AG09319 (cell line): ENCODE measurements around the gene APBB1IP.
"Not testable (repeated sequence)": the region's sequence is repeated elsewhere in the genome, so short reads cannot be mapped to it uniquely, and the experiment has no call there.

Experiments
- DNase-seq: peaks from one replicate; pipeline ENCODE4 v3.0.0-alpha.2; 2010; ENCODE audit warnings: low read depth; ENCODE audit errors: extremely low read depth
- TF ChIP-seq, protein P1 (sequence below): IDR thresholded peaks from 2 replicates; pipeline ENCODE4 v1.5.1; 2011; ENCODE audit warnings: low read depth, mild to moderate bottlenecking, inconsistent platforms, low read length, moderate library complexity

APBB1IP gene, protein sequence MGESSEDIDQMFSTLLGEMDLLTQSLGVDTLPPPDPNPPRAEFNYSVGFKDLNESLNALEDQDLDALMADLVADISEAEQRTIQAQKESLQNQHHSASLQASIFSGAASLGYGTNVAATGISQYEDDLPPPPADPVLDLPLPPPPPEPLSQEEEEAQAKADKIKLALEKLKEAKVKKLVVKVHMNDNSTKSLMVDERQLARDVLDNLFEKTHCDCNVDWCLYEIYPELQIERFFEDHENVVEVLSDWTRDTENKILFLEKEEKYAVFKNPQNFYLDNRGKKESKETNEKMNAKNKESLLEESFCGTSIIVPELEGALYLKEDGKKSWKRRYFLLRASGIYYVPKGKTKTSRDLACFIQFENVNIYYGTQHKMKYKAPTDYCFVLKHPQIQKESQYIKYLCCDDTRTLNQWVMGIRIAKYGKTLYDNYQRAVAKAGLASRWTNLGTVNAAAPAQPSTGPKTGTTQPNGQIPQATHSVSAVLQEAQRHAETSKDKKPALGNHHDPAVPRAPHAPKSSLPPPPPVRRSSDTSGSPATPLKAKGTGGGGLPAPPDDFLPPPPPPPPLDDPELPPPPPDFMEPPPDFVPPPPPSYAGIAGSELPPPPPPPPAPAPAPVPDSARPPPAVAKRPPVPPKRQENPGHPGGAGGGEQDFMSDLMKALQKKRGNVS

DNA sequence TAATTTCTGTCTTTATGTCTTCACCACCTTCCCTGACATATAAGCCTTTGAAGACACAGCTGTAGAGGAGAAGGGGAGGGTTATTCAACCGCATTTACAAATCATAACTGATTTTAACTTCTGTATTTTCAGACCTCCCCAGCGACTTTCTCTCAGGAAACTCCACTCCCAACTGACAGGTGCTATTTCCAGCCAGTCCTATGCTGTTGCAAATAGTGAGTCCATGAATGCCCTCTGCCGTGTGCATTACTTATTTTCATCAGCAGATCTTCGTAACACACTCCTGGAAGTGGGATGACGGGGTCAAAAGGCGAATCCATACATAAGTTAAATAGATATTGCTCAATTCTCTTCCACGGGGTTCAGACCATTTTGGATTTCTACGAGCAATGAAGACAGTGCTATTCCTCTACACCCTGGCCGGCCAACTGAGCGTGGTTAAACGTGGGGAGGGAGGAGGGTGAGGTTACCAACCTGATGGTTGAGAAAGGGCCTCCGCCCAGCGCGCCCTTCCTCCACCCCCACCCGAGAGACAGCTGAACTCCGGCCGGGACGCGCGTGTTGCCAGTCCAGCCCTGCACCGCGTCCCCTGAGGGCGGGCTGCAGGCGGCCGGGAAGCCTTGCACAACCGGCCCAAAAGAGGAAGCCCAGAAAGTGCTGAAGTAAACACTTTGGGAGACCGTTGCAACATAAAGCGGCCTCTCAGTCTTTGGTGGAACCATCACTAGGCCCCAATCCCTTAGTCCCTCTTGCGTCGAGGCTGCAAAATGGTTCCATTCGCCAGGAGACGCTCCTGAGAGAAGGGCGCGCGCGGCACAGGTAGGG, at the start of gene APBB1IP:
TSS of gene APBB1IP (plus strand) at position 705 of the 825 bp plus-strand sequence. CDS start 53,986 bp downstream, outside the sequence.
- TF ChIP-seq, protein P1, sequence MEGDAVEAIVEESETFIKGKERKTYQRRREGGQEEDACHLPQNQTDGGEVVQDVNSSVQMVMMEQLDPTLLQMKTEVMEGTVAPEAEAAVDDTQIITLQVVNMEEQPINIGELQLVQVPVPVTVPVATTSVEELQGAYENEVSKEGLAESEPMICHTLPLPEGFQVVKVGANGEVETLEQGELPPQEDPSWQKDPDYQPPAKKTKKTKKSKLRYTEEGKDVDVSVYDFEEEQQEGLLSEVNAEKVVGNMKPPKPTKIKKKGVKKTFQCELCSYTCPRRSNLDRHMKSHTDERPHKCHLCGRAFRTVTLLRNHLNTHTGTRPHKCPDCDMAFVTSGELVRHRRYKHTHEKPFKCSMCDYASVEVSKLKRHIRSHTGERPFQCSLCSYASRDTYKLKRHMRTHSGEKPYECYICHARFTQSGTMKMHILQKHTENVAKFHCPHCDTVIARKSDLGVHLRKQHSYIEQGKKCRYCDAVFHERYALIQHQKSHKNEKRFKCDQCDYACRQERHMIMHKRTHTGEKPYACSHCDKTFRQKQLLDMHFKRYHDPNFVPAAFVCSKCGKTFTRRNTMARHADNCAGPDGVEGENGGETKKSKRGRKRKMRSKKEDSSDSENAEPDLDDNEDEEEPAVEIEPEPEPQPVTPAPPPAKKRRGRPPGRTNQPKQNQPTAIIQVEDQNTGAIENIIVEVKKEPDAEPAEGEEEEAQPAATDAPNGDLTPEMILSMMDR = no peak
- peak; percentile 60 for DNase-seq

DNA sequence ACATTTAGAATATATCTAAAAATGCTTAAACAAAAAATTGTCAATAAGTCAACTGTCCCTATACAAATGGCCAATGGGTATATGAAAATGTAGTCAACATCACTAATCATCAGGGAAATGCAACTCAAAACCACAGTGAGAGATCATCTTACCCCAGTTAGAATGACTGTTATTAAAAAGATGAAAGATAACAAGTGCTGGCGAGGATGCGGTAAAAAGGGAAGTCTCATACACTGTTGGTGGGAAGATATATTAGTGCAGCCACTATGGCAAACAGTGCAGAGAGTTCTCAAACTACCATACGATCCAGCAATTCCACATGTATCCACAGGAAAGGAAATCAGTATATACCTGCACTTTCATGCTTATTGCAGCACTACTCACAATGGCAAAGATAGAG, 48.6 kb upstream of the APBB1IP start:
- TF ChIP-seq, protein P1 = no peak

DNA sequence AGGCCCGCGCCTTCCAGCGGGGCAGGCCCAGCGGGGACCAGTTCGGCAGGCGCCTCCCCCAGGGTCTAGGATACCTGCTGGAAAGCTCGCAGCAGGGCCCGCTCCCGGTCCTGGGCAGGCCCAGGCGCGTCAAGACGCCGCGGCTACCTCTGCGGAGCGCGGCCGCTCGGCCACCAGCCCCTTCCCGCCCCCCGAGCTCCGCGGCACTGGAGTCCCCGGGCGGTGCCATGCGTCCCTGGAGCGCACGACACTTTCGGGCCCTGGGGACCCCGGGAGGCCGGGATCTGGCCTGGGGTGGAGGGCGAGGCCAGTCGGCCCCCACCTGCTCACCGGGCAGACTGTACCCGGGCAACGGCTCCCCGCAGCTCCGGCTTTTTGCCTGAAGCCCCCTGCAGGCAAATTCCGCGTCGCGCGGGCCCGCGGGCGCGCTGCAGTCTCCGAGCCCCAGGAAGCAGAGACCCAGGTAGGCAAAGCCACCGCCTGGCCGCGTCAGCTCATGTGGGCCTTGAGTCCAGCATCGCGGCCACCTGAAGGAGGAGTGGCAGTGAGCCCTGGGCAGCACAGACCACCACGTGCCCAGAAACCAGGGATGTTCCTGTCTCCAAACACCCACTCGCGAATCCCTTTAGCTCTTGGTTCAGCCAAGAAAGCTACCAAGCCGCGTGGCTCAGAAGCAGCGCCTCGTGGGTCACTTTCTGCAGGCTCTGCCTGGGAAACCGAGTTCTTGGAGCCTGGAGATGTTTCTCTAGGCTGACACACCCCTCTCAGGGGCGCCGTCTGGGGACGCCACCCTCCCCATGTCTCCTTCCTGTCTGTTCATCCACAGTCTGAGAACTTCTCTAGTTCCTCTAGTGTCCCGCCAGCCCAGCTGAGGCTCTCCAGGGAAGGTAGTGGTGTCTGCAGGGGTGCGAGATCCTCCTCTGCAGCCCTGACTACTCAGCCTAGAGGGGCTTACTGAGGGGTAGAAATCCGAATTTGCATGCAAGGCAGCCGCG, 46.1 kb upstream of the APBB1IP start:
- TF ChIP-seq, protein P1 = no peak
- no peak for DNase-seq

More for the DNA sequence above, 48.6 kb upstream of the APBB1IP start:
- no peak for DNase-seq

DNA sequence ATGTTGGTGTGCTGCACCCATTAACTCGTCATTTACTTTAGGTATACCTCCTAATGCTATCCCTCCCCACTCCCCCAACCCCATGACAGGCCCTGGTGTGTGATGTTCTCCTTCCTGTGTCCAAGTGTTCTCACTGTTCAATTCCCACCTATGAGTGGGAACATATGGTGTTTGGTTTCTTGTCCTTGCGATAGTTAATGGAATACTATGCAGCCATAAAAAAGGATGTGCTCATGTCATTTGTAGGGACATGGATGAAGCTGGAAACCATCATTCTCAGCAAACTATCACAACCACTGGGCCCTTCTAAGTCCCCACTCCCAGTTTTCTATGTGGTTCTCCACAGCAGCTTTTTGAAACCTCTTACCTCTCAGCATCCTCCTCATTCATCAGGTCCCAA, 39.8 kb upstream of the APBB1IP start:
- DNase-seq = not testable (repeated sequence)

DNA sequence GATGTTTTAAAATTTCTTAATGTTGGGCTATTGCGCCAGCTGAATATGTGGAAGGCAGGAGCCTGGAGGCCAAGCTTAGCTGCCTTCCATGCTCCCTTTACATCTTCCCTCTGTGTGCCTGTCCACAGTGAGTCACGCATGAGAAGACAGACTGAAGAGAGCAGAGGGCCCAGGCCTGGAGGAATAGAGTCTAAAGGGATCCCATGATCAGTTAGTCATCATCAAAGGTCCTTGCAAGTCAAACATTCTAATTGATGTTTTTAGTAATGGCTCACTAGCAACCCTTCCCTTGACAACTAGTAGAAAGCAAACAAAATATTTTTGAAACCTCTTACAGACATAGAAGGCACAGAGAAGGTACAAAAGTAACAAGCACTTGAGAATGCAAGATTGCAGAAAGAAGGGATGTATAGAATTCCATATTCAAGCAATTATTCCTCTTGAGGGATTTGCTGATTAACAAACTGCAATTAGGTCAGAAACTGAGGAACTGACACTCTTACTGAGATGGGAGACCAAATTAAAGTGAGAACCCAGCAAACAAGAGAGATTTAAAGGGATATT, 30.7 kb upstream of the APBB1IP start:
- DNase-seq = peak; percentile 14
- TF ChIP-seq, protein P1 = no peak

DNA sequence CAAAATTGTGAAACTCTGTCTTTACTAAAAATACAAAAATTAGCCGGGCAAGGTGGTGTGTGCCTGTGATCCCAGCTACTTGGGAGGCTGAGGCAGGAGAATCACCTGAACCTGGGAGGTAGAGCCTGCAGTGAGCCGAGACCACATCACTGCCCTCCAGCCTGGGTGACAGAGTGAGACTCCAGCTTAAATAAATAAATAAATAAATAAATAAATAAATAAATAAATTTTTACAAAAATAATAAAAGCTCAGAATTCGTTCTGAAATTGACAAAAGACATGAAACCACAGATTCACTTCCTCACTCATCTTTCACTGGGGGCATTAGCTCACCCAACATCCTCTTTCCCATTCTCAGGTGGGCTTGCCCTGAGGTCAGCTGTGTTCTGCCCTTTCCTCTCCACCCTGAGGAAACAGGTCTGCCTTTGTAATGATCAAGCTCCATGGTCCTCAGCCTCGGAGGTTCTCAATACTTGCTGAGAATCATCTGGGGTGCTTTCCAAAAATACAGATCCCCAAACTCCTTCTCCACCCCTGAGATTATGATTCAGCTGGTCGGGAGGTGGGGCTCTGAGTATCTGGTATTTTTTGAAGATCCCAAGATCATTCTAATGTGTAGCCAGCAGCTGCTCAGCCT, 29.2 kb upstream of the APBB1IP start:
- TF ChIP-seq, protein P1 = no peak
- no peak for DNase-seq
